ENCODE measurements around the gene JARID2.

The JARID2 gene

DNA sequence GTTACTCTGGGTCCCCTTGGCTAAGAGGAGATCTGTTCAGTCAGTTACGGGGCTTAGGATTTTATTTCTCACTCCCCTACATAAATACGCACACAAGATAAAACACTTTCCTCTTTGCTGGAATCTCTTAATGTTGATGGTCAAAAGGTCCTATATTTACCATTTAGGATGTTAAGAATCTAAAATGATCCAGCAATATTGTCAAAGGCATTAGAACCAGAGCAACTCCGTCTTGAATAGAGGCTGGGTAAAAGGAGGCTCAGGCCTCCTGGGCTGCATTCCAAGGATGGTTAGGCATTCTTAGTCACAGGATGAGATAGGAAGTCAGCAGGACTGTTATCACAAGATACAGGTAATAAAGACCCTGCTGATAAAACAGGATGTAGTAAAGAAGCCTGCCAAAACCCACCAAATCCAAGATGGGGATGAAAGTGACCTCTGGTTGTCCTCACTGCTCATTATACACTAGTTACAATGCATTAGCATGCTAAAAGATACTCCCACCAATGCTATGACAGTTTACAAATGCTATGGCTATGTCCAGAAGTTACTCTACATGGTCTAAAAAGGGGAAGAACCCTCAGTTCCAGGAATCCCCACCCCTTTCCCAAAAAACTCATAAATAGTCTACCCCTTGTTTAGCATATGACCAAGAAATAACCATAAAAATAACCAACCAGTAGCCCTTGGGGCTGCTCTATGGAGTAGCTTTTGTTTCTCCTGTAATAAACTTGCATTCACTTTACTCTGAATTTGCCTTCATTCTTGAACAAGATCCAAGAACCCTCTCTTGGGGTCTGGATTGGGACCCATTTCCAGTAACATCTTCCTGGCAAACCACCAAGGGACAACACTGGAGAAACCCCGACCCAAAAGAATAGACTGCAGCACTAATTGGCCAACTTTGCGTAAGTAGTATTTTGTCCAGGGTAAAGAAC lies 309.5 kb downstream of the JARID2 start:
- H3F3A ChIP-seq (ENCODE audit: insufficient read depth, low read length): no peaks in the 10 kb centered on the region
- no peaks in the 10 kb centered on the region for H3K9me2 ChIP-seq (ENCODE audit: low read depth, low read length)
- no peaks in the 10 kb centered on the region for H3K79me2 ChIP-seq (ENCODE audit: insufficient read depth, low read length)
- TF ChIP-seq EZH2 (IDR thresholded peaks at IDR 0.05; ENCODE audit: borderline replicate concordance, low read length) (no peak), CTCF (IDR thresholded peaks at IDR 0.05; ENCODE audit: low read length) (no peak)
- no peaks in the 10 kb centered on the region for H3K36me3 ChIP-seq (ENCODE audit: insufficient read depth, low read length)
- no peak overlapping the region for H3K27ac ChIP-seq (ENCODE audit: low read depth, low read length, poor library complexity, severe bottlenecking)
- no peak overlapping the region for H3K9ac ChIP-seq (ENCODE audit: low read length)
- H3K4me3 ChIP-seq (ENCODE audit: low read depth, low read length, poor library complexity, severe bottlenecking): no peak overlapping the region
- peaks cover 24% of the 10 kb centered on the region for H3K4me1 ChIP-seq (ENCODE audit: insufficient read depth, low read length, severe bottlenecking)
- no peak overlapping the region for H2AFZ ChIP-seq (ENCODE audit: low read length)
- no peak overlapping the region for H3K4me2 ChIP-seq (ENCODE audit: low read length)
- no peaks in the 10 kb centered on the region for H3K27me3 ChIP-seq (ENCODE audit: insufficient read depth, low read length)
- H4K20me1 ChIP-seq (ENCODE audit: insufficient read depth, low read length): no peaks in the 10 kb centered on the region
- no peaks in the 10 kb centered on the region for H3K9me3 ChIP-seq (ENCODE audit: low read length)

- no peak overlapping the region for H3K27ac ChIP-seq (ENCODE audit: low read depth, low read length, poor library complexity, severe bottlenecking)
- no peak overlapping the region for H3K4me2 ChIP-seq (ENCODE audit: low read length)
- H3K27me3 ChIP-seq (ENCODE audit: insufficient read depth, low read length): no peaks in the 10 kb centered on the region
- no peaks in the 10 kb centered on the region for H3K79me2 ChIP-seq (ENCODE audit: insufficient read depth, low read length)
- H4K20me1 ChIP-seq (ENCODE audit: insufficient read depth, low read length): no peaks in the 10 kb centered on the region
- no peak overlapping the region for H2AFZ ChIP-seq (ENCODE audit: low read length)
- no peaks in the 10 kb centered on the region for H3F3A ChIP-seq (ENCODE audit: insufficient read depth, low read length)
- no peaks in the 10 kb centered on the region for H3K9me2 ChIP-seq (ENCODE audit: low read depth, low read length)
- no peaks in the 10 kb centered on the region for H3K9me3 ChIP-seq (ENCODE audit: low read length)
- H3K4me3 ChIP-seq (ENCODE audit: low read depth, low read length, poor library complexity, severe bottlenecking): no peak overlapping the region
- TF ChIP-seq CTCF (IDR thresholded peaks at IDR 0.05; ENCODE audit: low read length) (no peak), EZH2 (IDR thresholded peaks at IDR 0.05; ENCODE audit: borderline replicate concordance, low read length) (no peak)
- H3K4me1 ChIP-seq (ENCODE audit: insufficient read depth, low read length, severe bottlenecking): peaks cover 17% of the 10 kb centered on the region
- H3K9ac ChIP-seq (ENCODE audit: low read length): no peak overlapping the region
- H3K36me3 ChIP-seq (ENCODE audit: insufficient read depth, low read length): no peaks in the 10 kb centered on the region
Measured at GRCh38 chr6:15556711-15557110, 310.8 kb downstream of the JARID2 start.

DNA sequence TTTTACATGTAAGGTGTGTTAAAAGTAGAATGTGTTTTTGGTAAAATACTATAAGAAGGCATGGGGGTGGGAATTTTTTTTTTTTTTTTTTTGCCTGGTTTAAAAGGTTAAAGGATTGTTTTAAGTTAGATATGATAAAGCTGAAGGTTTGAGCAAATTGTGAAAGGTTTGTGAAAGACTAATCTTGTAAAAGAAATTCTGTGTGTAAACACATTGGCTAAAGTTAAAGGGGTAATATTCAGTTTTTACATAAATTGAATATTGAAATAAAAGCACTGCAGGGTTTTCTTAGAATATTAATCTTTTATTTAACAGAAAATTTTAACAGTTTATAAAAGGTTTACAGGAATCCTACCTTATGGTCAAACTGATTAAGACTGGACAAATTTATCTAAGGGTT lies 311.3 kb downstream of the JARID2 start:
- TF ChIP-seq CTCF (IDR thresholded peaks at IDR 0.05; ENCODE audit: low read length): no peak
- TF ChIP-seq EZH2 (IDR thresholded peaks at IDR 0.05; ENCODE audit: borderline replicate concordance, low read length): no peak

More for the DNA sequence above, 311.3 kb downstream of the JARID2 start:
- H3K27me3 ChIP-seq (ENCODE audit: insufficient read depth, low read length): no peaks in the 10 kb centered on the region
- H3K9ac ChIP-seq (ENCODE audit: low read length): no peak overlapping the region
- no peak overlapping the region for H2AFZ ChIP-seq (ENCODE audit: low read length)
- peaks cover 13% of the 10 kb centered on the region for H3K4me1 ChIP-seq (ENCODE audit: insufficient read depth, low read length, severe bottlenecking)
- H3F3A ChIP-seq (ENCODE audit: insufficient read depth, low read length): no peaks in the 10 kb centered on the region
- no peaks in the 10 kb centered on the region for H4K20me1 ChIP-seq (ENCODE audit: insufficient read depth, low read length)
- H3K27ac ChIP-seq (ENCODE audit: low read depth, low read length, poor library complexity, severe bottlenecking): no peak overlapping the region
- H3K9me2 ChIP-seq (ENCODE audit: low read depth, low read length): no peaks in the 10 kb centered on the region
- no peaks in the 10 kb centered on the region for H3K79me2 ChIP-seq (ENCODE audit: insufficient read depth, low read length)
- H3K36me3 ChIP-seq (ENCODE audit: insufficient read depth, low read length): no peaks in the 10 kb centered on the region
- H3K4me3 ChIP-seq (ENCODE audit: low read depth, low read length, poor library complexity, severe bottlenecking): no peak overlapping the region
- no peaks in the 10 kb centered on the region for H3K9me3 ChIP-seq (ENCODE audit: low read length)
- H3K4me2 ChIP-seq (ENCODE audit: low read length): no peak overlapping the region

Measured in OCI-LY1 (cell line).